Stimulated activated naive CD8-positive, alpha-beta T cell treated with anti-CD3 and anti-CD28 coated beads, Interleukin-15, amount 100 ng/mL, for 72 hours (primary cell): ENCODE results near the gene TRIM2.
A peak's percentile ranks its signal among the peaks of the same experiment; 100 is the strongest.

Experiments
- ATAC-seq: fragments of 150-1000 bp; cut with Tn5 transposase; 2 replicates; pipeline ENCODE4 v1.10.0; 2021; ENCODE audit warnings: mild to moderate bottlenecking, moderate library complexity
- DNase-seq, 2 donors: peaks; one replicate each; pipeline ENCODE4 v3.0.0; 2021 to 2022
- H3K27ac Mint-ChIP-seq, 2 donors: one replicate each; pipeline ENCODE4 v1.8.0; 2022; ENCODE audit warnings: mild to moderate bottlenecking in 2 of 2, mixed read lengths in 2 of 2, moderate library complexity in 2 of 2
- H3K27me3 Mint-ChIP-seq: one replicate; pipeline ENCODE4 v1.8.0; 2022; ENCODE audit warnings: mixed read lengths
- H3K4me1 Mint-ChIP-seq: one replicate; pipeline ENCODE4 v1.8.0; 2022; ENCODE audit warnings: mild to moderate bottlenecking, mixed read lengths
- H3K4me3 Mint-ChIP-seq, 2 donors: one replicate each; pipeline ENCODE4 v1.8.0; 2022; ENCODE audit warnings: mild to moderate bottlenecking in 2 of 2, mixed read lengths in 2 of 2, moderate library complexity in 1 of 2
- H3K9me3 Mint-ChIP-seq, 2 donors: one replicate each; pipeline ENCODE4 v1.8.0; 2022; ENCODE audit warnings: mixed read lengths in 2 of 2

TRIM2 gene

DNA sequence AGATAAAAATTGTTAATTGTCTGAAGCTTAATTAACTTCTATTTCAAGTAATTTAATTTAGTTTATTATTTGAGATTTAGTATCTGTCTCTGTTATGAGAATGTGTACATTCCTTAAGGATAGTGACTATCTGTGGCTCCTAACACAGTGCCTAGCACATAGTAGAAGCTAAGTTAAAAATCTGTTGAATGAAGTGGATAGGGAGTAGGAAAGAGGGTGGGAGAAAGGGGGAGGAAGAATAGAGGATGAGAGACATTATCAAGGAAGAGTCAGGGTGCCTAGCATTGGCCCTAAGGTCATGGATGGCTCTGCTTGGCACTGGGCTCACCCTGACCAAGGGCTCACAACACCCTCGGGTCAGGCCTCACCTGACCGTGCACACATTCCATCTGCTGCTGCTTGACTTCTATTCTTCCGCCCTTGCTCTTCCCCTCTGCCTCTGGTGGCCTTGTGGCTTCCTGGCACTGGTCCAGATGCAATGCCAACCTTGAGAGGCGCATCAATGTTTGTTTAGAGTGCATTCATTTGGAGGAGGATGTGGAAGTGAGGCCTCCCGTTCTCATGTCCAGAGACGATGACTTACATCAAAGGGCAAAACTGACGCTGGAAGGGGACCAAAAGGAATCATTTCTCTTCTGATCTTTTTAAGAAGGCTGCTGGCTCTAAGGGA, 42.3 kb downstream of the TRIM2 start:
- no peaks in the 10 kb centered on the region for H3K27me3 Mint-ChIP-seq
- no peak overlapping the region for H3K27ac Mint-ChIP-seq
- no peak overlapping the region for H3K4me3 Mint-ChIP-seq
- DNase-seq (no peak), ATAC-seq (no peak)
- no peaks in the 10 kb centered on the region for H3K9me3 Mint-ChIP-seq
- H3K4me1 Mint-ChIP-seq: peaks cover 24% of the 10 kb centered on the region

DNA sequence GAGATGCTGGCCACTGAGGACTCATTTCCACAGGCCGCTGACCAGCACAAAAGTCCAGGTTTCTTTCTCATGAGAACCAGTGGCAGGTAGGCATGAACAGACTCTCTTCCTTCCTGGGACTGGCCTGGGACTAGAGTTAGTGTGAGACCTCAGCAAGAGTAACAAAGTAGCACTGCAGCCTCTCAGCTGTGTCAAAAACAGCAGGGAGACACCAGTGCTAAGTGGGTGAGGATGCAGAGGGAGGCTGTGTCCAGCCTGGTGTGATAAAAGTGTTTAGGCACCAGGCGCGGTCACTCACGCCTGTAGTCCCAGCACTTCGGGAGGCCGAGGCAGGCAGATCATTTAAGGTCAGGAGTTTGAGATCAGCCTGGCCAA, 42.9 kb downstream of the TRIM2 start:
- Mint-ChIP-seq H3K9me3 (no peaks in the 10 kb centered on the region), H3K27ac (no peak overlapping the region), H3K27me3 (no peaks in the 10 kb centered on the region), H3K4me3 (no peak overlapping the region), H3K4me1 (peaks cover 24% of the 10 kb centered on the region)
- no peak for ATAC-seq
- no peak for DNase-seq

- Mint-ChIP-seq H3K4me1 (peaks cover 15% of the 10 kb centered on the region), H3K9me3 (no peaks in the 10 kb centered on the region), H3K27me3 (no peaks in the 10 kb centered on the region), H3K27ac (peak overlapping the region in 1 of 2 donors; percentile 64), H3K4me3 (peak overlapping the region; percentile 79 to 80)
- DNase-seq: no peak
- peak; percentile 33 for ATAC-seq
Measured at GRCh38 chr4:153248641-153249198, 44.5 kb downstream of the TRIM2 start.

- peaks cover 15% of the 10 kb centered on the region for H3K4me1 Mint-ChIP-seq
- no peaks in the 10 kb centered on the region for H3K9me3 Mint-ChIP-seq
- H3K27me3 Mint-ChIP-seq: no peaks in the 10 kb centered on the region
- peak; percentile 75 to 84 for DNase-seq
- H3K4me3 Mint-ChIP-seq: peak overlapping the region; percentile 79 to 80
- peak overlapping the region; percentile 64 to 74 for H3K27ac Mint-ChIP-seq
- peak; percentile 97 for ATAC-seq
Measured at GRCh38 chr4:153249199-153250041, 45.2 kb downstream of the TRIM2 start.

DNA sequence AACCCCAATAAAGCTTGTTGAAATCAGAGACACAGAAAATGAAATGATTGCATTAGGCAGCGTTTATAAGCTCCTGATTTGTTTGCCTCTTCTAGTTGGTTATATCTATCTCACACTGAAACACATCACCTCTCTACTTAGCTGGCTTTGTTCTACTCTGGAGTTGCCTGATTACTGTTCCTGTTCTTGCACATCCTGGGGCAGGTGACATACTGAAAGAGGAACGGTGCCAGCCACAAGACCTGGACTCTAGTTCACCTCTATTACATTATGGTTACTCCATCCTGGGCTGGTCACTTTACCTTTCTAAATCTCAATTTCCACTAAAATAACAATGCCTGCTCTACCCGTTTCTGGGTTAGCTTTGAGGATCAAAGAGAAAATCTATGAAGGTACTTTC, 47.9 kb downstream of the TRIM2 start:
- Mint-ChIP-seq H3K27me3 (peaks cover 16% of the 10 kb centered on the region), H3K9me3 (no peaks in the 10 kb centered on the region), H3K4me1 (peaks cover 15% of the 10 kb centered on the region), H3K4me3 (no peak overlapping the region), H3K27ac (no peak overlapping the region)
- ATAC-seq: no peak
- DNase-seq: no peak

DNA sequence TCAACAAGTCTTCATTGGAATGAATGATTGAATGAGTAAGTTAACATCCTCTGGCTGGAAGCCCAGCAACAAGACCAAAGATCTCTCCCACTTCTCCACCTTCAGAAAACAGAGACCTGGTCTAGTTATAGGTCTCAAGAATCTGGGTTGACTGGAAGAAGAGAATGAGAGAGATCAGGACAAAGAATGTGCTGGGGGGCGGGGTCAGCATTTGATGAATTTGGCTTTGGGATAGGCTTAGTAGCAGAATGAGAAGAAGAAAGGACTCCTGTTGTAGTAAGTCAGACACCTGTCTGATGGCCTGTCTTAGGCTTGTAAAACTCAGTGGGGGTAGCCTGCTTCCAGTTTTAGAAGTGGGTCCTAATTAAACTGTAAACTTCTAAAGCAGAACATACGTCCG, 51.0 kb downstream of the TRIM2 start:
- H3K27me3 Mint-ChIP-seq: peaks cover 22% of the 10 kb centered on the region
- ATAC-seq: no peak
- H3K4me1 Mint-ChIP-seq: peaks cover under 1% of the 10 kb centered on the region
- no peak overlapping the region for H3K4me3 Mint-ChIP-seq
- DNase-seq: no peak
- no peaks in the 10 kb centered on the region for H3K9me3 Mint-ChIP-seq
- H3K27ac Mint-ChIP-seq: no peak overlapping the region

- ATAC-seq: peak; percentile 69
- Mint-ChIP-seq H3K4me1 (no peaks in the 10 kb centered on the region), H3K4me3 (no peak overlapping the region), H3K9me3 (no peaks in the 10 kb centered on the region), H3K27me3 (peaks cover 23% of the 10 kb centered on the region), H3K27ac (no peak overlapping the region)
- DNase-seq: no peak
Measured at GRCh38 chr4:153257151-153257620, 52.9 kb downstream of the TRIM2 start.

DNA sequence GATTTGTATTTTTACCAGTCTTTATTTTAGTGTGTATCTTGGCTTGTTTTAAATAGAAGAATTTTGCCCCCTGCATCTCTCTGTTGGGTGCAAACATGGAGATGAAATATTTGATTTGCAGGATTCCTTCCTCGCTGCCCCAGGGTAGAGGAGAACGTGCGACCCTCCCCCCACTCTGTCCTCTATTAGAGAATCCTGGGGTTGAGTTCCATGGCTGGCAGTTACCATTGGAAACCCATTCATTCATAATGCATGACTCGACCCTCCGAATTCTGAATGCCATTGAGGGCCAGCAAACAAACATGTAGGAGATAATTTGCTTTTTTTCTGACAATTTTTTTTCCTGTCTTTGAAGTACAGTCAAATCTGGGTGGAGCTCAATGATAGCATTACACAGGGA, 53.7 kb downstream of the TRIM2 start:
- no peaks in the 10 kb centered on the region for H3K4me1 Mint-ChIP-seq
- no peak overlapping the region for H3K27ac Mint-ChIP-seq
- H3K27me3 Mint-ChIP-seq: peaks cover 23% of the 10 kb centered on the region
- no peak overlapping the region for H3K4me3 Mint-ChIP-seq
- no peaks in the 10 kb centered on the region for H3K9me3 Mint-ChIP-seq
- ATAC-seq: no peak
- no peak for DNase-seq

GRCh38 chr4:153258750-153259149, 54.5 kb downstream of the TRIM2 start:
- DNase-seq: no peak
- Mint-ChIP-seq H3K27me3 (peaks cover 23% of the 10 kb centered on the region), H3K9me3 (no peaks in the 10 kb centered on the region), H3K4me3 (no peak overlapping the region), H3K4me1 (no peaks in the 10 kb centered on the region), H3K27ac (no peak overlapping the region)
- ATAC-seq: no peak

- peaks cover 22% of the 10 kb centered on the region for H3K27me3 Mint-ChIP-seq
- H3K4me3 Mint-ChIP-seq: no peak overlapping the region
- H3K4me1 Mint-ChIP-seq: no peaks in the 10 kb centered on the region
- ATAC-seq: no peak
- no peaks in the 10 kb centered on the region for H3K9me3 Mint-ChIP-seq
- no peak for DNase-seq
- no peak overlapping the region for H3K27ac Mint-ChIP-seq
Measured at GRCh38 chr4:153259661-153260060, 55.4 kb downstream of the TRIM2 start.

GRCh38 chr4:153260132-153260531, 55.9 kb downstream of the TRIM2 start:
- Mint-ChIP-seq H3K4me1 (no peaks in the 10 kb centered on the region), H3K9me3 (no peaks in the 10 kb centered on the region), H3K27me3 (peaks cover 18% of the 10 kb centered on the region), H3K27ac (no peak overlapping the region), H3K4me3 (no peak overlapping the region)
- no peak for DNase-seq
- no peak for ATAC-seq

DNA sequence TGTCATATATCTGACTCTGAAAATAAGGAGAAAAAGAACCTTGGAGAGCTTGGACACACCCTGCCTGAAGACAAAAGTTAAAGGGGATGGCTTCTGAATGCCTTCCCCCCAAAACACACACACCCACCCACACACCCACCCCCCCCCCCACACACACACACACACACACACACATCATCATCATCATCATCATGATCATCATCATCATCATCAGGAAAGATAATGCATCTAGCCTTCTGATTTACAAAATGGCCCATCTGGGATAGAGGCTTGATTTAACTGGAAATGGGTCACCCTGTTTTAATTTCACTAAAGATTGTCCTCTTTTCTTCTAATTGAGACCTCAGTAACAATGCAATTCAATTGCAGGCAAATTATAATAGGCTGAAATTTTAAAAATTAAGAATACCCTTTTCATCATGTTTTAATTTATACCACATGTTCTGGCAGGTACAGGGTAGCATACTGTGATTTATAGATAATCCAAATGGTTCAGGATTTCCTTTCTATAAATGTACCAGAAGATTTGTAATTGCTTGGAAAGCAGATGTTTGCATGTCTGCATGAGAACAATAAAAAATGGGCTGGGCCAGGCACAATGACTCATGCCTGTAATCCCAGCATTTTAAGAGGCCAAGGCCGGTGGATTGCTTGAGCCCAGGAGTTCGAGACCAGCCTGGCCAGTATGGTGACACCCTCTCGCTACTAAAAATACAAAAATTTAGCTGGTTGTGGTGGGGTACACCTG, 56.5 kb downstream of the TRIM2 start:
- no peak overlapping the region for H3K4me3 Mint-ChIP-seq
- no peak for DNase-seq

DNA sequence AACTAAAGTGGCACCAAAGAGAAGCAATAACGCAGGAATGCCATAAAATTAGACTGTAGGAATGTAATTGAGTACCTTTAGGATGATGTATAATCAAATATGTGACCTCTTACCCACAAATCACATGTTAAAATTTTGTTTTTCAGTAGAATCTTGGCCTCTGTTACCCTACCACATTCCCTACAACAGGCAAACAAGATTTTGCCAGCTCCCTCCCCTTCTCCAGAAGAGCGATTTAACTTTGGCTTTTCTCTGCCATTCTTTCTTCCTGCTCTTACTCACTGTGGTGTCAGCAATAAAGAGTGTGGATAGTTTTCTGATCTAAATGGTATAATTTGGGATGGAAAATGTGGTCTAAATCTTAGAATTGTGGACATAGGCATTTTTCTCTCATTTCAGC, 57.2 kb downstream of the TRIM2 start:
- H3K27me3 Mint-ChIP-seq: peaks cover 7% of the 10 kb centered on the region
- no peak for ATAC-seq
- no peak for DNase-seq
- H3K27ac Mint-ChIP-seq: no peak overlapping the region
- H3K9me3 Mint-ChIP-seq: no peaks in the 10 kb centered on the region
- H3K4me1 Mint-ChIP-seq: no peaks in the 10 kb centered on the region
- H3K4me3 Mint-ChIP-seq: no peak overlapping the region

More for the DNA sequence above, 56.5 kb downstream of the TRIM2 start:
- peaks cover 12% of the 10 kb centered on the region for H3K27me3 Mint-ChIP-seq
- no peak for ATAC-seq
- H3K27ac Mint-ChIP-seq: no peak overlapping the region
- H3K9me3 Mint-ChIP-seq: no peaks in the 10 kb centered on the region
- H3K4me1 Mint-ChIP-seq: no peaks in the 10 kb centered on the region

DNA sequence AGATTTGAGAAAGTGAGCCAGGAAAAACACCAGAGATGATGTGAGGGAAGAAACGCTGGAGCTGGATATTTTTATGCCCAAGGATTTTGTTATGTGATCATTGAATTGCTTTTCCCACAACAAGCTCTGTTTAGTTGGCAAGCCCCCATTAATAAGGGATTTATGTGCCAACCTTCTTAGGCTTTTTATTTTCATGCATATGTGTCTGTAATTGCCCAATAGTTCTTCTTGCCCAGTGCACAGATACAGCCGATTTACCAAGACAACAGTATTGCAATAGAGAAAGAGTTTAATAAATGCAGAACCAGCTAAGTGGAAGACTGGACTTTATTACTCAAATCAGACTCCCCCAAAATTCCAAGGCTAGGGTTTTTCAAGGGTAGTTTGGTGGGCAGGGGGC, 57.7 kb downstream of the TRIM2 start:
- DNase-seq (no peak), ATAC-seq (no peak)
- no peaks in the 10 kb centered on the region for H3K9me3 Mint-ChIP-seq
- no peak overlapping the region for H3K27ac Mint-ChIP-seq
- peaks cover 7% of the 10 kb centered on the region for H3K27me3 Mint-ChIP-seq
- no peak overlapping the region for H3K4me3 Mint-ChIP-seq
- H3K4me1 Mint-ChIP-seq: no peaks in the 10 kb centered on the region

- DNase-seq: no peak
- Mint-ChIP-seq H3K9me3 (no peaks in the 10 kb centered on the region), H3K27ac (no peak overlapping the region), H3K4me1 (peaks cover 6% of the 10 kb centered on the region), H3K4me3 (no peak overlapping the region), H3K27me3 (no peaks in the 10 kb centered on the region)
- no peak for ATAC-seq
Measured at GRCh38 chr4:153265306-153266047, 61.2 kb downstream of the TRIM2 start.
